ENCODE results near the gene SCIN. TPM values are rescaled to one million over a fixed set of nuclear protein-coding genes. Genes with fewer than 3 reads are reported as not detected.

Gene SCIN
- total and polyA plus RNA-seq, 7 donors: 0.28 to 59.4 (median 1.8) TPM

DNA sequence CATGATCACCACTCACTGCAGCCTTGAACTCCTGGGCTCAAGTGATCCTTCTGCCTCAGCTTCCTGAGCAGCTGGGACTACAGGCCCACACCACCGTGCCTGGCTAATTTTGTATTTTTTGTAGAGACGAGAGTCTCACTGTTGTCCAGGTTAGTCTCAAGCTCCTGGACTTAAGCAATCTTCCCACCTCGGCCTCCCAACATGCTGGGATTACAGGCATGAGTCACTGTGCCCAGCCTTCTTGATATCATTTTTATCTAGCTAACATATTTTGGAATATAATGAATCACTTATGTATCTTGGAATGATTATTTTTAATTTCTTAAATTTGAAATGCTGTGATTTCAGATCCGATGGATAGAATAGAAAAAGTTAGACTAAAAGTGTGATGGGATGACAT is 135.4 kb downstream of the SCIN start:
- 88 to 91% methylated on average over 4 of the region's 4 CpGs for WGBS, 2 donors
- H3K4me1 ChIP-seq: peaks cover 0 to 5% (median 0%) of the 10 kb centered on the region in 4 donors
- H3K36me3 ChIP-seq: no peaks in the 10 kb centered on the region
- intact Hi-C loops (cut with DNase I): no loop called here
- TF ChIP-seq EP300 (IDR thresholded peaks at IDR 0.05): no peak
- TF ChIP-seq POLR2A (IDR thresholded peaks at IDR 0.05): no peak
- TF ChIP-seq POLR2AphosphoS5 (IDR thresholded peaks at IDR 0.05): no peak
- TF ChIP-seq, protein P1, sequence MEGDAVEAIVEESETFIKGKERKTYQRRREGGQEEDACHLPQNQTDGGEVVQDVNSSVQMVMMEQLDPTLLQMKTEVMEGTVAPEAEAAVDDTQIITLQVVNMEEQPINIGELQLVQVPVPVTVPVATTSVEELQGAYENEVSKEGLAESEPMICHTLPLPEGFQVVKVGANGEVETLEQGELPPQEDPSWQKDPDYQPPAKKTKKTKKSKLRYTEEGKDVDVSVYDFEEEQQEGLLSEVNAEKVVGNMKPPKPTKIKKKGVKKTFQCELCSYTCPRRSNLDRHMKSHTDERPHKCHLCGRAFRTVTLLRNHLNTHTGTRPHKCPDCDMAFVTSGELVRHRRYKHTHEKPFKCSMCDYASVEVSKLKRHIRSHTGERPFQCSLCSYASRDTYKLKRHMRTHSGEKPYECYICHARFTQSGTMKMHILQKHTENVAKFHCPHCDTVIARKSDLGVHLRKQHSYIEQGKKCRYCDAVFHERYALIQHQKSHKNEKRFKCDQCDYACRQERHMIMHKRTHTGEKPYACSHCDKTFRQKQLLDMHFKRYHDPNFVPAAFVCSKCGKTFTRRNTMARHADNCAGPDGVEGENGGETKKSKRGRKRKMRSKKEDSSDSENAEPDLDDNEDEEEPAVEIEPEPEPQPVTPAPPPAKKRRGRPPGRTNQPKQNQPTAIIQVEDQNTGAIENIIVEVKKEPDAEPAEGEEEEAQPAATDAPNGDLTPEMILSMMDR (IDR thresholded peaks at IDR 0.05): no peak
- H3K9me3 ChIP-seq: peaks cover 0 to 4% (median 0%) of the 10 kb centered on the region in 4 donors
- H3K27ac ChIP-seq: no peak overlapping the region
- DNase-seq: no peak
- no peaks in the 10 kb centered on the region for H3K27me3 ChIP-seq
- H3K4me3 ChIP-seq: no peak overlapping the region

DNA sequence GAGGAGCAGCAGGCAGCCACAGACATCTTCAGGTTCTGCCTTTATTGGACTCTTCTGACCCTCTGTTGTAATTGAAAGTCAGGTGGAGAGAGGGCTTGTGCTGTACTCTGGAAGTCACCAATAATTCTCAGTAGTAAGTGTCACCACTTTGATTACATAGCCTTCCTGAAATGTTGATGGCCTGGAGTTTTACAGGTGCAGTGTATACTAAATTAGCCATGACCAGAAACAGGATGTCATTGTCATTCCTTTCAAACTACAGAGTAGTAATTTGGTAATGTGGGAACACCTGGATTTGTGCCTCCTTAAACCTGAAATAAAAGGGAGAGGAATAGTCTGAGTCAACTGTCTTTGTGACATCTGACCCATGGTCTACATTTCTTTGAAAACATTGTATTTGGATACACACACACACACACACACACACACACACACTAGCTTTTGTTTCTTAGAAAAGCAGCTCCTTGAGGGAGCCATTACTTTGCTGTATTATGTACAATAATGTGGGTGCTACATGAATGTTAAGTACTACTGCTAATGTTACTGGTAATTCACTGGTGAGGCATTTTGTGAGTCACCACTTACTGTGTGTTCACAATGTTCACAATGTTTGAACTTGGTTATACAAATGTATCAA is 136.5 kb downstream of the SCIN start:
- no peak overlapping the region for H3K27ac ChIP-seq
- intact Hi-C loops (cut with DNase I): no loop called here
- H3K27me3 ChIP-seq: no peaks in the 10 kb centered on the region
- peaks cover 0 to 5% (median 0%) of the 10 kb centered on the region in 4 donors for H3K4me1 ChIP-seq
- no peak for DNase-seq
- H3K9me3 ChIP-seq: no peaks in the 10 kb centered on the region
- H3K4me3 ChIP-seq: no peak overlapping the region
- no peaks in the 10 kb centered on the region for H3K36me3 ChIP-seq
- TF ChIP-seq EP300 (IDR thresholded peaks at IDR 0.05): no peak
- TF ChIP-seq, protein P1 (IDR thresholded peaks at IDR 0.05): no peak
- TF ChIP-seq POLR2A (IDR thresholded peaks at IDR 0.05): no peak
- TF ChIP-seq POLR2AphosphoS5 (IDR thresholded peaks at IDR 0.05): no peak

DNA sequence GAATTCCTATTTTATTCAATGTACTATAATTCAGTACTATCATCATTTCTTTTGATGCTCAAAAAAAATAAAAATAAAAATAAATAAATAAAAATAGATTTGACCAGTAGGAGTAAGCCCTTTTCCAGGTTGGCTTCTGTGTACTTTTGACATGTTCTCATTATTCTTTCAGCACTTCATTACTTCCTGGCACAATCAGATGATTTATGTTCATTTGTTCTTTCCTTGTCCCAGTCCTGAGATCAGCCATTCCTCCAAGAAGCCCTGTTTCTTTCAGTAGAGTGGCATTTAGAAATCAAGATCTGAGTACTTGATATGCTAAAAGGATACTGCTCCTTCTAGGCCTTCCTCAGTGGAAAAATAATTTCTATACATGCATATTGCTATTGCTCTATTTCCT is 137.8 kb downstream of the SCIN start:
- intact Hi-C loops (cut with DNase I): no loop called here
- Histone ChIP-seq H3K4me1 (peaks cover 0 to 5% (median 0%) of the 10 kb centered on the region in 4 donors), H3K9me3 (no peaks in the 10 kb centered on the region), H3K36me3 (no peaks in the 10 kb centered on the region), H3K27me3 (no peaks in the 10 kb centered on the region), H3K4me3 (no peak overlapping the region), H3K27ac (no peak overlapping the region)
- DNase-seq: no peak
- TF ChIP-seq EP300 (IDR thresholded peaks at IDR 0.05) (no peak), POLR2A (IDR thresholded peaks at IDR 0.05) (no peak), POLR2AphosphoS5 (IDR thresholded peaks at IDR 0.05) (no peak)
- TF ChIP-seq, protein P1 (IDR thresholded peaks at IDR 0.05): no peak

Small RNAs within 50 kb of the gene (small RNA-seq; reads per million reads assigned to genes)
- 0 reads per million in 3 donors for gene RF00264

Other genes starting within 250 kb of the SCIN start
- gene VWDE, start 166.9 kb upstream of the SCIN start, total RNA-seq: under 1 TPM in 1 of 4 donors, not detected in 3; 0.27 TPM
- gene VWDE, start 166.9 kb upstream of the SCIN start, polyA plus RNA-seq: under 1 TPM in 2 of 3 donors, not detected in 1; under 0.01 to 0.39 TPM
- 10 to 100 TPM; 33.2 to 42.8 (median 35.7) TPM for gene ARL4A, start 116.9 kb downstream of the SCIN start, total RNA-seq
- 100 to 1,000 TPM in 1 of 3 donors, 10 to 100 TPM in 2; 60.7 to 124 (median 98.5) TPM for gene ARL4A, start 116.9 kb downstream of the SCIN start, polyA plus RNA-seq

Measured in sigmoid colon (tissue), 7 donors.